ENCODE results near the gene XRN1. TPM values are rescaled to one million over a fixed set of nuclear protein-coding genes. Genes with fewer than 3 reads are reported as not detected.
"Not testable (repeated sequence)": the region's sequence is repeated elsewhere in the genome, so short reads cannot be mapped to it uniquely, and the experiment has no call there.

The XRN1 gene
- total and polyA plus RNA-seq, 8 donors: 26.7 to 39.2 (median 35.2) TPM

DNA sequence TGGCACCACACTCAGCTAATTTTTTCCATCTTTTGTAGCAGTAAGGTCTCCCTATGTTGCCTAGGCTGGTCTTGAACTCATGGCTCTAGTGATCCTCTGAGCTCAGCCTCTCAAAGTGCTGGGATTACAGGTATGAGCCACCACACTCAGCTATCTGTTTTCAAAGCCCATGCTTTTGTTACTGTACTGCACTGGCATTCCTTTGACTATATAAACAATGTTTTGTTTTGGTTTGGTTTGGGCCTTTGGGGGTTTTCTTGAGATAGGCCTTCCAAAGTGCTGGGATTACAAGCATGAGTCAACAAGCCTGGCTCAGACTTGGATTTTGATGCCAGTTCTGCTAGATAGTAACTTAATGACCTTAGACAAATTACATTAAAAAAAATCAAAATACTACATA lies 132.8 kb downstream of the XRN1 start:
- H3K4me1 ChIP-seq: no peaks in the 10 kb centered on the region
- H3K27me3 ChIP-seq: no peaks in the 10 kb centered on the region
- ATAC-seq: no peak
- no peak overlapping the region for H3K27ac ChIP-seq
- H3K9me3 ChIP-seq: no peaks in the 10 kb centered on the region
- DNase-seq: no peak
- H3K4me3 ChIP-seq: no peak overlapping the region
- peaks cover 0 to 87% of the 10 kb centered on the region in 2 donors for H3K36me3 ChIP-seq
- intact Hi-C loops (cut with DNase I): no loop called here
- TF ChIP-seq, protein P1, sequence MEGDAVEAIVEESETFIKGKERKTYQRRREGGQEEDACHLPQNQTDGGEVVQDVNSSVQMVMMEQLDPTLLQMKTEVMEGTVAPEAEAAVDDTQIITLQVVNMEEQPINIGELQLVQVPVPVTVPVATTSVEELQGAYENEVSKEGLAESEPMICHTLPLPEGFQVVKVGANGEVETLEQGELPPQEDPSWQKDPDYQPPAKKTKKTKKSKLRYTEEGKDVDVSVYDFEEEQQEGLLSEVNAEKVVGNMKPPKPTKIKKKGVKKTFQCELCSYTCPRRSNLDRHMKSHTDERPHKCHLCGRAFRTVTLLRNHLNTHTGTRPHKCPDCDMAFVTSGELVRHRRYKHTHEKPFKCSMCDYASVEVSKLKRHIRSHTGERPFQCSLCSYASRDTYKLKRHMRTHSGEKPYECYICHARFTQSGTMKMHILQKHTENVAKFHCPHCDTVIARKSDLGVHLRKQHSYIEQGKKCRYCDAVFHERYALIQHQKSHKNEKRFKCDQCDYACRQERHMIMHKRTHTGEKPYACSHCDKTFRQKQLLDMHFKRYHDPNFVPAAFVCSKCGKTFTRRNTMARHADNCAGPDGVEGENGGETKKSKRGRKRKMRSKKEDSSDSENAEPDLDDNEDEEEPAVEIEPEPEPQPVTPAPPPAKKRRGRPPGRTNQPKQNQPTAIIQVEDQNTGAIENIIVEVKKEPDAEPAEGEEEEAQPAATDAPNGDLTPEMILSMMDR (IDR thresholded peaks at IDR 0.05): no peak

DNA sequence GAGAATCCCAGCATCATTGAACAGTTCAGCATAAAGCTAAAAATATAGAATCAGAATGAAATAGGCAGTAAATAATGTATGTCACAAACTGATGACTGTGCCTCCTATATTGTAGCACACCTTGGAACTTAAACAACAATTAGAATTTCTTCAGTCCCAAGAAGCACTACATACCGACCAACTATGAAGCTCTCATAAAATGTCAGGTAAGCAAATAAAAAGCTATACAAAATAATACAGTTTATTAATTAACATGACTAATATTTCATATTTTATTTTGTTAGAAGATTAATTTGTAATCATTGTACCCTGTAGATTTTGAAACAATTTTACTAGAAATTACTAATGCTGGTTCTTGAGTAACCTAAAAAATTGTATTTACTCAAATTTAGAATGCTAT lies 137.4 kb downstream of the XRN1 start:
- no peak for DNase-seq
- no peaks in the 10 kb centered on the region for H3K27me3 ChIP-seq
- TF ChIP-seq, protein P1 (IDR thresholded peaks at IDR 0.05): no peak
- no peak for ATAC-seq
- no peaks in the 10 kb centered on the region for H3K9me3 ChIP-seq
- no peak overlapping the region for H3K4me3 ChIP-seq
- intact Hi-C loops (cut with DNase I): no loop called here
- no peak overlapping the region for H3K27ac ChIP-seq
- no peaks in the 10 kb centered on the region for H3K4me1 ChIP-seq
- H3K36me3 ChIP-seq: peaks cover 0 to 84% of the 10 kb centered on the region in 2 donors

DNA sequence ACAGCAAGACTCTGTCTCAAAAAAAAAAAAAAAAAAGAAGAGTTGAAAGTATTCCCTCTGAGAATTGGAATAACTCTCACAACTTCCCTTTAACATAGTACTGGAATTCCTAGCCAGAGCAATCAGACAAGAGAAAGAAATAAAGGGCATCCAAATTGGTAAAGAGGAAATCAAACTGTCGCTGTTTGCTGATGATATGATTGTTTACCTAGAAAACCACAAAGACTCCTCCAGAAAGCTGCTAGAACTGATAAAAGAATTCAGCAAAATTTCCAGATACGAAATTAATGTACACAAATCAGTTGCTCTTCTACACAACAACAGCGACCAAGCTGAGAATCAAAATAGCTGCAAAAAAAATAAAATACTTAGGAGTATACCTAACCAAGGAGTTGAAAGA lies 145.0 kb downstream of the XRN1 start:
- H3K4me1 ChIP-seq; H3K27me3 ChIP-seq; intact Hi-C loops (cut with DNase I); H3K27ac ChIP-seq; ATAC-seq; H3K4me3 ChIP-seq; DNase-seq: not testable (repeated sequence)
- H3K9me3 ChIP-seq: peaks cover 0 to 24% of the 10 kb centered on the region in 2 donors
- H3K36me3 ChIP-seq: peaks cover 0 to 29% of the 10 kb centered on the region in 2 donors

DNA sequence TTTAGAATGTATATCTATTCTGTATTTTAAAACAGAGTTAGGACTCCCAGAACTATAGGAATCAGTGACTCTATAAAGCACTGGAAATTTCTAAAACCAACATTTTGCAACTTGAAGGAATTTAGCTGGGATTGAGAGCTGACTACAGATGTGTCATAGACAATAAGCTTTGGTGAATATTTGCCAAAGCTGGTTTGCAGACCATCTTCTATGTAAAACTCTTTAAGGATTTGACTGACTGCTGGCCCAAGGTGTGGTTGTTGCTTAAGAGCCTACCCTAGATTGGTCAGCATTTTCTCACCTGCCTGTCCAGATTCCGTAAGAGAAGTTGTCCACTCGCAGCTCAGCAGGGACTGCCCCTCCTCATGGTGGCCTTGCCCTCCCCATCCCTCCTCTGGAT lies 149.2 kb downstream of the XRN1 start:
- no peaks in the 10 kb centered on the region for H3K4me1 ChIP-seq
- no peaks in the 10 kb centered on the region for H3K27me3 ChIP-seq
- H3K27ac ChIP-seq: no peak overlapping the region
- intact Hi-C loops (cut with DNase I): no loop called here
- DNase-seq (no peak), ATAC-seq (no peak)
- no peak overlapping the region for H3K4me3 ChIP-seq
- H3K9me3 ChIP-seq: peaks cover 0 to 14% of the 10 kb centered on the region in 2 donors
- TF ChIP-seq, protein P1 (IDR thresholded peaks at IDR 0.05): no peak
- no peaks in the 10 kb centered on the region for H3K36me3 ChIP-seq

DNA sequence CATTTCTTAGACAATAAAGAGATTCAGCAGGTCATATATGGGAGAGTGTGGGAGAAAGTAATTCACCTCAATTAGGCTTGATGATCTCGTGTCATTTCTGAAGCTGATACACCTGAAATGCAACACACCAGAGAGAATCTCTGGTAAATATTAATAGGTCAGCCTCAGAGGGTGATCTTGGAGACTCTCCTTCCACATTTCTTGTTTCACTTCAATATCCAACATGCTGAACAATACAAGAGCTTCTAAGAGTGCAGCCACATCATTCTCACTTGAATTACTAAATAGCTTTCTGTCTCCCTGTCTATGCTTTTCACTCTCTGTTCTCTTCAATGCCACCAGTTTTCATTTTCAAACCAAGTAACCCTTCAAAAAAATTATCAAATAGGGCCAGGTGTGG lies 151.3 kb downstream of the XRN1 start:
- intact Hi-C loops (cut with DNase I): no loop called here
- no peaks in the 10 kb centered on the region for H3K9me3 ChIP-seq
- TF ChIP-seq, protein P1 (IDR thresholded peaks at IDR 0.05): no peak
- no peaks in the 10 kb centered on the region for H3K4me1 ChIP-seq
- H3K27me3 ChIP-seq: no peaks in the 10 kb centered on the region
- H3K36me3 ChIP-seq: no peaks in the 10 kb centered on the region
- ATAC-seq (no peak), DNase-seq (no peak)
- no peak overlapping the region for H3K27ac ChIP-seq
- H3K4me3 ChIP-seq: no peak overlapping the region

DNA sequence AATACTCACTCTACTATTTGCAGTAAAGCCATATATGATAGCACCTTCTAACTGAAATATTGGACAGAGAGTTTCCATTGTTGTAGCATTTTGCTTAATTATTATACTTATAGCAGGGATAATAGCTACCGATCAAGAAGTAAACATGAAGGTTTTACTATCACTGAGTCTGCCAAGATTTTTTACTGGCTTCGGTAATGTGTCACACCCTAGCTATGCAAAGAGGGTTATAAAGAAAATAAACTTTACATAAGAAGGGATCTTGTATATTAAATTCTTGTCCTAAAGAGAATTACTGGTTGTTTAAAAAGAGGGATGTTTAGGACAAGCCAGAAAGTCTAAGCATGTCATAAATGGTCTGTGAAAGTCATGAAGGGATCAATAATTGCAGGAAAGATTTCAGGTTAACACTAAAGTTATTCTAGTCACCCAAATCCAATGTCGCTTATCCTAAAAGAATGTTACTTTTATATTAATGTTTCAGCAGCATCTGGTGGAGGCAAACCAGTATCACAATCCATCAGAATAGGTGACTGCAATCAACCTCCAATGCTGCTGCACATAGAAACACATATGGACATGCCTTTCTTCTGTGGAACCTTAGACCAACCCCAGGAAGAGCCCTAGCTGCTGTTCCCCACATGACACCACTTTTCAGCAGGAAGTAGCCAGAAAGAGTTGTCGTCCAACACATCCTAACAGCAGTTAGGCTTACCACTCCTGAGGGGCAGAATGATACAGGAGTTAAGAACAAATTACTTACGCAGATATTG lies 159.8 kb downstream of the XRN1 start:
- Histone ChIP-seq H3K27me3 (no peaks in the 10 kb centered on the region), H3K4me3 (no peak overlapping the region), H3K27ac (no peak overlapping the region), H3K4me1 (no peaks in the 10 kb centered on the region), H3K36me3 (no peaks in the 10 kb centered on the region), H3K9me3 (peaks cover 0 to 29% of the 10 kb centered on the region in 2 donors)
- ATAC-seq (no peak), DNase-seq (no peak)
- intact Hi-C loops (cut with DNase I): no loop called here
- TF ChIP-seq, protein P1 (IDR thresholded peaks at IDR 0.05): no peak
